GM18508 (cell line): ENCODE measurements around the gene GRID1.

Source experiments
- ATAC-seq: cut with Tn5 transposase; IDR thresholded peaks from one replicate; pipeline ENCODE4 v1.9.1; 2021; ENCODE audit warnings: moderate number of reproducible peaks; ENCODE audit not compliant: insufficient read depth, unreplicated experiment

Gene GRID1

GRCh38 chr10:85635650-85636049 lies 730.9 kb downstream of the GRID1 start:
- ATAC-seq, result no peak

- no peak for ATAC-seq
Measured at GRCh38 chr10:85624511-85624910, 742.1 kb downstream of the GRID1 start.

GRCh38 chr10:85623758-85624157 lies 742.8 kb downstream of the GRID1 start:
- ATAC-seq, result no peak

GRCh38 chr10:85623342-85623741 lies 743.3 kb downstream of the GRID1 start:
- ATAC-seq, result no peak

GRCh38 chr10:85622425-85622824 lies 744.2 kb downstream of the GRID1 start:
- no peak for ATAC-seq

GRCh38 chr10:85621562-85621961 lies 745.0 kb downstream of the GRID1 start:
- ATAC-seq, result no peak

- no peak for ATAC-seq
Measured at GRCh38 chr10:85620807-85621206, 745.8 kb downstream of the GRID1 start.

GRCh38 chr10:85619832-85620231 lies 746.8 kb downstream of the GRID1 start:
- no peak for ATAC-seq

GRCh38 chr10:85618841-85619240 lies 747.8 kb downstream of the GRID1 start:
- ATAC-seq, result no peak

- ATAC-seq, result no peak
Measured at GRCh38 chr10:85617751-85618546, 748.6 kb downstream of the GRID1 start.

- no peak for ATAC-seq
Measured at GRCh38 chr10:85615556-85615955, 751.0 kb downstream of the GRID1 start.

GRCh38 chr10:85614981-85615380 lies 751.6 kb downstream of the GRID1 start:
- ATAC-seq, result no peak

- ATAC-seq, result no peak
Measured at GRCh38 chr10:85614566-85614965, 752.0 kb downstream of the GRID1 start.

- no peak for ATAC-seq
Measured at GRCh38 chr10:85613391-85613790, 753.2 kb downstream of the GRID1 start.

- no peak for ATAC-seq
Measured at GRCh38 chr10:85612833-85613232, 753.8 kb downstream of the GRID1 start.

- peak; percentile 93 for ATAC-seq
Measured at GRCh38 chr10:85612378-85612775, 754.2 kb downstream of the GRID1 start.

GRCh38 chr10:85611746-85612377 lies 754.7 kb downstream of the GRID1 start:
- ATAC-seq, result no peak

GRCh38 chr10:85611093-85611740 lies 755.4 kb downstream of the GRID1 start:
- ATAC-seq, result no peak

GRCh38 chr10:85610381-85611092 lies 756.1 kb downstream of the GRID1 start:
- ATAC-seq, result no peak

GRCh38 chr10:85609509-85609908 lies 757.1 kb downstream of the GRID1 start:
- no peak for ATAC-seq

- ATAC-seq, result no peak
Measured at GRCh38 chr10:85608706-85609105, 757.9 kb downstream of the GRID1 start.
